ENCODE measurements around the gene ATF2. TPM values are rescaled to one million over a fixed set of nuclear protein-coding genes. Genes with fewer than 3 reads are reported as not detected.

Gene ATF2
- total and polyA plus RNA-seq, 11 donors, result 11.2 to 41.5 (median 24.8) TPM

- no peak for TF ChIP-seq POLR2A (IDR thresholded peaks at IDR 0.05)
- TF ChIP-seq CTCF (IDR thresholded peaks at IDR 0.05), result no peak
- Histone ChIP-seq H3K4me1 (peaks cover 0 to 38% (median 14%) of the 10 kb centered on the region in 12 donors), H3K36me3 (no peaks in the 10 kb centered on the region), H3K27ac (peak overlapping the region in 6 of 12 donors; percentile 92 to 99 (median 96)), H3K9me3 (no peaks in the 10 kb centered on the region), H3K4me3 (peak overlapping the region in 9 of 12 donors; percentile 71 to 94 (median 87)), H3K27me3 (no peaks in the 10 kb centered on the region)
- no peak for ATAC-seq
- intact Hi-C loops (cut with DNase I), result loop anchor here in 3 of 10 donors (5.0 to 10.0 kb wide), 4 partner anchors 34 to 162 kb away; partner anchors contain the start of gene CHN1 (in 1 of the 3)
- no peak for DNase-seq
- 41 to 44% (median 43%) methylated on average over 9 of the region's 9 CpGs for WGBS, 4 donors
These were observed 1.7 kb downstream of the ATF2 start for GRCh38 chr2:175166216-175166824.

- Histone ChIP-seq H3K36me3 (no peaks in the 10 kb centered on the region), H3K4me3 (no peak overlapping the region), H3K27me3 (no peaks in the 10 kb centered on the region), H3K27ac (no peak overlapping the region), H3K4me1 (peaks cover 0 to 35% (median 14%) of the 10 kb centered on the region in 12 donors), H3K9me3 (no peaks in the 10 kb centered on the region)
- 94 to 95% (median 95%) methylated on average over 8 of the region's 8 CpGs for WGBS, 4 donors
- no peak for ATAC-seq
- intact Hi-C loops (cut with DNase I), result loop anchor here in 2 of 10 donors (10.0 kb wide), 2 partner anchors 49 to 159 kb away; partner anchors contain the start of gene CHN1 (in 1 of the 2)
- TF ChIP-seq CTCF (IDR thresholded peaks at IDR 0.05) (no peak), POLR2A (IDR thresholded peaks at IDR 0.05) (no peak)
- DNase-seq, result no peak
These were observed 3.8 kb downstream of the ATF2 start for GRCh38 chr2:175164235-175164634.

- DNase-seq, result no peak
- peaks cover 0 to 32% (median 9%) of the 10 kb centered on the region in 12 donors for H3K4me1 ChIP-seq
- peaks cover 0 to 8% (median 0%) of the 10 kb centered on the region in 9 donors for H3K36me3 ChIP-seq
- intact Hi-C loops (cut with DNase I), result no loop called here
- 93 to 100% (median 97%) methylated on average over 4 of the region's 4 CpGs for WGBS, 4 donors
- ATAC-seq, result no peak
- no peak overlapping the region for H3K4me3 ChIP-seq
- H3K9me3 ChIP-seq, result no peaks in the 10 kb centered on the region
- H3K27me3 ChIP-seq, result no peaks in the 10 kb centered on the region
- no peak overlapping the region for H3K27ac ChIP-seq
- TF ChIP-seq POLR2A (IDR thresholded peaks at IDR 0.05) (no peak), CTCF (IDR thresholded peaks at IDR 0.05) (no peak)
These were observed 9.1 kb downstream of the ATF2 start for GRCh38 chr2:175158894-175159293.

- Histone ChIP-seq H3K4me1 (peaks cover 0 to 49% (median 18%) of the 10 kb centered on the region in 12 donors), H3K4me3 (no peak overlapping the region), H3K27ac (no peak overlapping the region), H3K36me3 (peaks cover 0 to 8% (median 0%) of the 10 kb centered on the region in 9 donors), H3K27me3 (no peaks in the 10 kb centered on the region), H3K9me3 (no peaks in the 10 kb centered on the region)
- TF ChIP-seq CTCF (IDR thresholded peaks at IDR 0.05), result no peak
- TF ChIP-seq POLR2A (IDR thresholded peaks at IDR 0.05), result no peak
- DNase-seq (peak in 2 of 5 donors; percentile 23 to 39), ATAC-seq (peak in 1 of 4 donors; percentile 34)
- intact Hi-C loops (cut with DNase I), result no loop called here
- WGBS, 4 donors, result 55 to 68% (median 63%) methylated on average over 5 of the region's 5 CpGs
These were observed 11.5 kb downstream of the ATF2 start for GRCh38 chr2:175156534-175156933.

Data from heart left ventricle (tissue), 16 donors.